ENCODE data around the gene KLHL21.
"Not testable (repeated sequence)": the region's sequence is repeated elsewhere in the genome, so short reads cannot be mapped to it uniquely, and the experiment has no call there.

KLHL21 gene, protein sequence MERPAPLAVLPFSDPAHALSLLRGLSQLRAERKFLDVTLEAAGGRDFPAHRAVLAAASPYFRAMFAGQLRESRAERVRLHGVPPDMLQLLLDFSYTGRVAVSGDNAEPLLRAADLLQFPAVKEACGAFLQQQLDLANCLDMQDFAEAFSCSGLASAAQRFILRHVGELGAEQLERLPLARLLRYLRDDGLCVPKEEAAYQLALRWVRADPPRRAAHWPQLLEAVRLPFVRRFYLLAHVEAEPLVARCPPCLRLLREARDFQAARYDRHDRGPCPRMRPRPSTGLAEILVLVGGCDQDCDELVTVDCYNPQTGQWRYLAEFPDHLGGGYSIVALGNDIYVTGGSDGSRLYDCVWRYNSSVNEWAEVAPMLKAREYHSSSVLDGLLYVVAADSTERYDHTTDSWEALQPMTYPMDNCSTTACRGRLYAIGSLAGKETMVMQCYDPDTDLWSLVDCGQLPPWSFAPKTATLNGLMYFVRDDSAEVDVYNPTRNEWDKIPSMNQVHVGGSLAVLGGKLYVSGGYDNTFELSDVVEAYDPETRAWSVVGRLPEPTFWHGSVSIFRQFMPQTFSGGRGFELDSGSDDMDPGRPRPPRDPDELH

DNA sequence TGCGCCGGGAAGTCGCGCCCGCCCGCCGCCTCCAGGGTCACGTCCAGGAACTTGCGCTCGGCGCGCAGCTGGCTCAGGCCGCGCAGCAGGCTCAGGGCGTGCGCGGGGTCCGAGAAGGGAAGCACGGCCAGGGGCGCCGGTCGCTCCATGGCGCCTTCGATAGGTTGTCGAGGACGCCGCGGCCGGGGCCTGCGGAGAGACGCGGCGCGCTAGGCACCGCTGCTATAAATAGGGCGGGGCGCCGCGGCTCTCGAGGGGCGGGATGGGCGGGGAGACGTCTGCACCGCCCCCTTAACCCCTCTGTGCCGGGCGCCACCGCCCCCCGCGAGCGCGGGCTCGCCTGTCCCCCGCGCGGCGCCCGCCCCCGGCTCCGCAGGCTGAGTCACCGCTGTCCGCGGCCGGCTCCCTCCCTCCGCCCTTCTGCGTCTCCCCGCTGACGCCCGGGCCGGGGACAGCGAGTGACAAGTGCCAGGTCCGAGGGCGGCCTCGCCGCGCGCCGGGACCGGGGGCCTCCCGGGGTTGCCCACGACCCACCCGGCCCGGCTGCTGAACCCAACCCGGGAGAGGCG, at the start of gene KLHL21:
Gene KLHL21, minus strand, starts transcription at position 201 of the 569 bp plus-strand sequence. Its CDS starts 52 bp downstream, at position 149.
- DNase-seq, result peak; percentile 90

DNA sequence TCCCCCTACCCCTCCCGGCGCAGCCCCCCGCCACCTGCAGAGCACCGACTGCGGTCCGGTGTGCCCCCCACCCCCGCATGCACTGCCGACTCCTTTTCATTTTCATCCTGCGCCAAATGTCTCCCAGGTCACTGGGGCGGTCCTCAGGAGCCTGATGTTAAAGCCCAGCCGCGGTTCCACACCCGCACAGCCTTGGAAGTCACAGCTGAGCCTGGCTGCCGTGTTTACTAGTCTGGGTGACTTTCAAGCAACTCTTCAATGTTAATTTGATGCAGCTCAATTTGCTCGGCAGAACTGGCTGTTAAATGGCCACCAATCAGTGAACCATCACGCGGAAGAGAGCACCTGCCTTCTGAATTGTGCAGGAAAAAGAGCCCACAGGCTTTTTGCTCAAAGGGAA, 49.2 kb upstream of the KLHL21 start:
- DNase-seq, result no peak

DNA sequence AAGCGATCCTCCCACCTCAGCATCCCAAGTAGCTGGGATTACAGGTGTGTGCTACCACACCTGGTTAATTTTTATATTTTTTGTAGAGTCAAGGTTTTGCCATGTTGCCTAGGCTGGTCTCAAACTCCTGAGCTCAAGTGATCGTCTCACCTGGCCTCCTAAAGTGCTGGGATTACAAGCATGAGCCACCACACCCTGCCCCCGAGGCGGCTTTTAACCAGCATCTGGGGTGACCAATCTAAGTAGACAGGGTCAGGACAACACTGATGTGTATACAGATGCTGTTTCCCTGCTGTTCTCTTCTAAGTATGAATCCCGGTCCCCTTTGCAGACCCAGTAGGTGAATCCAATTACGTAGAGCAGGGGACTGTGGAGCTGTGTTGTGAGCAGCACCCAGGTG, 45.9 kb upstream of the KLHL21 start:
- DNase-seq, result no peak

DNA sequence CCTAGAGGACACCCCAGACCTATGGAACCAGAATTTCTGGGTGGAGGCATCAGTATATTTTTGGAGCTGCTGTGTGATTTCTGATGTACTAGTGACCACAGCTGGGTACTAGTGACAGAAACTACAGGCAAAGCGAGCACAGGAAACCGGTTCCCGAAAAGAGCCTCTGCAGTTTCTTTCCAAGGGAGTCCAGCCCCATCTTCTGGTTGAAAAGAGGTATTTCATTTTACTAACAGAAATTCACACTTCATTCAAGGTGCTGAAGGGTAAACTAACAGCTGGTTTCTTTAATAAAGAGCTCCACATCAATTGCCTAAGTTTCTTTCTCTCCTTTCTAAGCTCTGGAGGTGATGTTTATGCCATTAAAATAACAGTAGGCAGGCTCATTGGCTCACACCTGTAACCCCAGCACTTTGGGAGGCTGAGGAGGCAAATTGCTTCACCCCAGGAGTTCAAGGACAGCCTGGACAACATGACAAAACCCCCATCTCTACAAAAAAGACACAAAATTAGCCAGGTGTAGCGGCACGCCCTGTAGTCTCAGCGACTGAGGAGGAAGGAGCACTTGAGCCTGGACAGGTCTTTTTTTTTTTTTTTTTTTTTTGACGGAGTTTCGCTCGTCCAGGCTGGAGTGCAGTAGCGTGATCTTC, 44.0 kb upstream of the KLHL21 start:
- DNase-seq, result no peak

DNA sequence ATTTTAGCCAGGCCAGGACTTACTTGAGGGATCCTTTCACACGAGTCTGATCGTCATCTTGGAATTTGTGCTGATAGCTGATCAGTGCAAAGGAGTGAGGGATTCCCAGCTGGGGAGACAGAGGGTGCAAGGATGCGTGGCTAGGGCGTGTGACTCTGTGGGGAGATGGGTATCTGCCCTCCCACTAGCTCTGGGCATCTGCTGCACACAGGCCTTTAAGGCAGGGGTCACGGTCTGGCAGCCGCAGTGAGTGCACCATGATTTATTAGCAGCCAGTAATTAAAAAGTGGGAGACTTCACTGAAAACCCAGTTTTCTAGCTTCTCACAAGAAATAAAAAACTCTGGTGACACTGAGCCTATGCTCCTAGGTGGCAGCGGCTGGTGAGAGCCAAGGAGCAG, 42.3 kb upstream of the KLHL21 start:
- DNase-seq, result no peak

DNA sequence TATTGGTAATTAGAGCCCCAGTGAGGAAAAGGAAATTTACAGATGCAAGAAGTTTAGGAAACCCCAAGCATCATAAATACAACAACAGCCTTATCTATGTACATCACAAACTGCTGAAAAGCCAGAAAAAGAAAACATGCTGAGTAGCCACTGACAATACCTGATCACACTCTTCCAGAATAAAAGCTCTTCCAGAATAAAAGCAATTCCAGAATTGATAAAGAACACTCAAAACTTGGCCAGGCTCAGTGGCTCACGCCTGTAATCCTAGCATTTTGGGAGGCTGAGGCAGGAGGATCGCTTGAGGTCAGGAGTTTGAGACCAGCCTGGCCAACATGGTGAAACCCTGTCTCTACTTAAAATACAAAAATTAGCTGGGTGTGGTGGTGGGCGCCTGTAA, 38.2 kb upstream of the KLHL21 start:
- not testable (repeated sequence) for DNase-seq

DNA sequence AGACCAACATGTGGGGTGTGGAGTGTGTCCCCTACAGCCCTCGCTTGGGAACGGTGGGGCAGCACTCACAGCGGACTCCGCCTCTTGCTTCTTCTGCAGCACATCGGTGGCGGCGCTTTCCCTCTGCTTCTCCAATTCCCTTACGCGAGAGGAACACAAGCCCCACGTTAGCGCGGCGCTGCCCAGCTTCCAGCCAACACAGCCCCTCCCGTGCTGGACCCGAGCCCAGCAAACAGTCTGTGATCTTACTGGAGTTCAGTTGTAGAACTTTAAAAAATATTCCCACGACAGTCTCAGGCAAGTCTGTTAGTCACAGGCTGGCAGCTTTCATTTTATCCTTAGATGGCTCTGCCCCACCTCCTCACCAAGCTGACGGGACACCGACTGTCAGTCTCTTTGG, 35.6 kb upstream of the KLHL21 start:
- no peak for DNase-seq

DNA sequence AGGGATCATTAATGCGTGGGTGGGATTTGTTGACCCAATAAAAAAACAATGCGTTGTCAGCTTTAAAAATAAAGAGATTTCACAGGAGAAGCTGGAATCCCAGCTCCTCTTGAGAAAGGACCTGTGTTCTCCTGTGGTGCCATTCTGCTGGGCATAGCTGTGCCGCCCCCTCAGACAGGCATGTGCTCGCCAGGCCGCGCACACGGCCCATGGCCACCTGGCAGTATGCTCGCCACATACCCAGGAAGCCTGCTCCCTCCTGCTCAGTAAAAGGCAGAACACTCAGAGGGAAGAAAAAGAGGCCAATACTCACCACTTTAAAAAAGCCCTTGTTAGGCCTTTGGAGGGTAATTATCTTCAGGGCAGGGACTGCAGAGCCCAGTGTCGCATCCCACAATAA, 35.1 kb upstream of the KLHL21 start:
- no peak for DNase-seq

DNA sequence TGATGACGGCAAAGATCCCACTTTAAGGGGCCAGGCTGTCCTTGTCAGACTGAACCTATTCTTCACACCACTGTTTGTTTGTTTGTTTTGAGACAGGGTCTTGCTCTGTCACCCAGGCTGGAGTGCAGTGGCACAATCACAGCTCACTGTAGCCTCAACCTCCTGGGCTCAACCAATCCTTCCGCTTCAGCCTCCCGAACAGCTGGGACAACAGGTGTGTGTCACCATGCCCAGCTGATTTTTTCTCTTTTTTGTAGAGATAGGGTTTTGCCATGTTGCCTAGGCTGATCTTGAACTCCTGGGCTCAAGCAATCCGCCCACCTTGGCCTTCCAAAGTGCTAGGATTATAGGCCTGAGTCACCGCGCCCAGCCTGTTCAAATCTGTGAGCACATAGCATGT, 34.1 kb upstream of the KLHL21 start:
- not testable (repeated sequence) for DNase-seq

DNA sequence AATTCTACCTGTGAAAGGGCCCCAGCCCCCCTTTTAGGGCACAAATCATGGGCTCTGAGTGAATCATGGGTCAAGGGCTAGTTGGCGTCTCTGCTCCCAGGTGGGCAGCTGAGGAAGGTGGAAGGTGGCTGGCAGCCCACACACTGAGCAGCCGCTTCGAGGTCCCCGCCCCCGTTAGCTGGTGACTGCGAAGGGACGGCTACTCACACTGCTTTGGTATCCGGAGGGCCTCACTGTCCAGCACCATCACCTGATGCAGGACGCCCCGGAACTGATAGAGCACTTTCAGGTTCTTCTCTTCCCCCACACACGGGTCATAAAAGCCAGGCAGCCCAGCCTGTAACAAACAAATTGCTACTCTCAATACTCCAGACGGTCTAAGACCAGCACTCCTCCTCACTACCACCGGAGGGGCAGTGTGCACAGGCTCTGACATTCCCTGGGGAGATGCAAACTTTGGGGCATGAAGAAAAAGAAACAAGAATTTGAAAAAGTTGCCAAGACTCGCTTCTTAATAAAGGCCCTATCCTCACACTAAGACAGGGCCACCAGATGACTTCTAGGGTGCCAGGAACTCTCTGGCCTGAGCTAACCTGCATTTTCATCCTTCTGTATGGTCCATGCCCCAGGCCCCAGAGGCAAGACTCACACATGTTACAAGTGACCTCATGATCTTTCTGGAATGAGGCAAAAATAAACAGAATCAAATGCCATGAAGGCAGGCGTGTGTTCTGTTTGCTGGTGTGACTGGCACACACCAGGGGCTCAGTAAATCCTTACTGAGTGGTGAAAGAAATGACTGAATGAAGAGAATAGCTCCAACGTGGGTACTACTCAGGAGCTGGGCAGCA, 33.5 kb upstream of the KLHL21 start:
- no peak for DNase-seq

DNA sequence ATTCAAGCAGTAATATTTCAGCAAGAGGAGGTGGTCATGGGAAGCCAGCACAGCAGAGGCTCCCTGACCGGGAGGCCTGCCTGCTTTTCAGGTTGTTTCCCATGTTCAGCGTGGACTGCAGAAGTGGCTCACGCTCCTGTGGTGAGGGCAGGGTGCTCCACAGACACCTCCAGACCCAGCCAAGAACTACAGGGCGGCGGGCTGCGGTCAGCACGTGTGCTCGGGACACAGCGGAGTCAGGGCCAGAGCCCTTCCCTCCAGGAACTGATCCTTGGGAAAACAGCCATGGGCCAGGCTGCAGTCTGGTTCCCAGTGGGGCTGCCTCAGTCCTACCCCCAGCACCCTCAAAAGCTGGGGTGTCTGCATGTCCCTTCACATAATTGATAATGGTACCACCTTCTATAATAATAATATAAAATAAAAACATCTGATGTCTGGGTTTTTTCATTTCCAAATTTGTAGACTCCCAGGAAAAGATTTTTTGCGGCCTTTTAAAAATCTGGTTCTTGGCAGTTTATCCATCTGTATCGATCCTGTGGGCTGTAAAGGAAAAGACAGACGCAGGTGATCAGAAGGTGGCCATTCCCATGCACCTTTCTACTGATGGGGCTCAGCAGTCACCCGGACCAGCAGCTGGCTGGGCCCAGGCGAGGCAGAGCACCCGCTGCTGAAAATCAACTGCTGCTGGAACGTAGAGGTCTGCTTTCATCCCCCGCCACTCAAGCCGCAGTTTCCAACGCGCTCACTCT, 32.7 kb upstream of the KLHL21 start:
- no peak for DNase-seq

DNA sequence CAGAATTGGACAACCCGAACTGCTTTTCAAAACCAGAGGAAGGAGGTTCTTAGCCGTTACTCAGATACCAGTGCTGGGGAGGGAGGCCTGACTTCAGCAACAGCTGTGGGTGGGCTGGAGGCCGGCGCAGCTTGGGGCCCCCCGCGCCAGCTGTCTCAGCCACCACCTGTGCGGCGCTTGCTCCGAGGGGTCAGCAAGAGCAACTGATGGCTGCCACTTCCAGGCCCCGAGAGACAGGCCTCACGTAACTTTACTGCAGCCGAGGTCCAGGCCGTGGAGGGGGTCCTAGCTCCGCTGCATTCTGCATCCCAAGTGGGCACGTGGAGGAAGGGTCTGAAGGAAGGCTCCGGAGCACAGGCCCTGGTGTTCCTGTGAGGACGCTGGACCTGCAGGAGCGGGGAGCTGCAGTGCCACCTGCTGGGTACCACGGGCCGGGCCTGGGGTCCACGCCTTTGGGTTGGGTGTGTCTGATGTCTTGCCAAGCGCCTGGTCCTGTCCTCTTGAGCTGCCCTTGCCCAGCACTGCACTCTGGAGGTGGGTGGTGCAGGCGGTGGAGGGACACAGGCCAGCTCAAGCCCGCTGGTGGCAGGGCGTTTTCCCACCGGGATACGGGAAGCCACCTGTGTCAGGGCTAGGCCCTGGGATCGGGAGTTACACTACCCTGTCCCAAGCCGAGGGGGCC, 31.8 kb upstream of the KLHL21 start:
- peak; percentile 40 for DNase-seq

DNA sequence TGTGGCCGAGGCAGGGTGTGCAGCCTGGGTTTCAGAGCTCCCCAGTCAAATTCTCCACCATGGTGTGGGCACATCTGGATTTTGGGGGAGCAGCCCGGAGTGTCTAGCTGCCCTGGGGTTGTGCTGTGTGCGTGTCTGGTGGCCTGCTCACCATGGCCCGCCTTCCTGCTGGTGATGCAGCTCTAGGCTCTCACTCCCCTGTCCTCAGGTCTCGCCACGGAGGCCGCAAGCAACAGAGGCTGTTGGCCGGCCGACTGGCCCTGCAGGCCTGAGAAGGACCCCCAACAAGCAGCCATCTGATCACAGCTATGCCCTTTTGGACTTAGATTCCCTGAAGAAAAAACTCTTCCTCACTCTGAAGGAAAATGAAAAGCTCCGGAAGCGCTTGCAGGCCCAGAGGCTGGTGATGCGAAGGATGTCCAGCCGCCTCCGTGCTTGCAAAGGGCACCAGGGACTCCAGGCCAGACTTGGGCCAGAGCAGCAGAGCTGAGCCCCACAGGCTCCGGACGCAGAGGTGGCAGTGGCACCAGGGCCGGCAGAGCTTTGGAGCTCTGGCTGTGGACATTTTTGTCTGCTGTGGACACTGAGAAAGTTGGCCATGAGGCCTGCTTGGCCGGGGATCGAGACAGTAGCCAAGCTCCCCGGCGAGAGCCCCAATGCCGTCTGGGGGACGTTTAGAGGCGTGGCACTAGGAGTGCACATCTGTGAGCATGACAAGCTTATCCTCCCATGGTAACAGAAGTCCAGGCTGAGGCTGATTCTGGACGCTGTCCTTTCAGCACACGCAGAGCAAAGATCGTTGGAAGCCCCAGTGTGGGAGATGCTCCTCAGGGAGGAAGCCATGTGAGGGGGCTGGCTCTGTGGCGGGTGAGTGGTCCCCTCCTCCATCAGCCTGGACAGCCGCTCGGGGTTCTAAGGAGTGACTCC, 30.2 kb upstream of the KLHL21 start:
- no peak for DNase-seq

DNA sequence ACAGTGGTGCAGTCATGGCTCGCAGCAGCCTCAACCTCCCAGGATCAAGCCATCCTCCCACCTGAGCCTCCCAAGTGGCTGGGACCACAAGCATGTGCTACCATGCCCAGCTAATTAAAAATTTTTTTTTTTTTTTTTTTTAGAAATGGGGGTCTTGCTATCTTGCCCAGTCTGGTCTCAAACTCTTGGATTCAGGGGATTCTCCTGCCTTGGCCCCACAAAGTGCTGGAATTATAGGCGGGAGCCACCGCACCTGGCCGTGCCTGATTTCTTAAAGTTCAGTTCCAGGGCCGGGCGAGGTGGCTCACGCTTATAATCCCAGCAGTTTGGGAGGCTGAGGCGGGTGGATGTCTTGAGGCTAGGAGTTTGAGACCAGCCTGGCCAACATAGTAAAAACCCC, 28.4 kb upstream of the KLHL21 start:
- no peak for DNase-seq

DNA sequence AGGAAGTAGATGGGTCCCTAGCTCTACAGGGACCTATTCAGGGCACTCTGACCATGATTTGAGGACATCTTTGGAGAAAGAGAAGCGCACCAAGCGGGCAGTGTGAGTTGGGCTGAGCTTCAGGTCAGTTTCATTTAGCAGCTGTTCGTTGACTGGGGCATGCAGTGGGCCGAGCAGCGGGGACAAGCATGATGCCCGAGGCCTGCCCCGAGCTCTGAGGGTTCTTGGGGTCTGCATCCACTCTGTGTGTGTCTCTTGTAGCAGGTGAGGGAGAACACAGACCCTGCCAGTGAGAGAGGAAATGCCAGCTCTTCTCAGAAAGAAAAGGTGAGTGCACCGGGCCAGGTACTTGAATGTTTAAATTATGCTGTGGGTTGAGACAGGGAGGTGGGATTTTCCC, 27.4 kb upstream of the KLHL21 start:
- no peak for DNase-seq

DNA sequence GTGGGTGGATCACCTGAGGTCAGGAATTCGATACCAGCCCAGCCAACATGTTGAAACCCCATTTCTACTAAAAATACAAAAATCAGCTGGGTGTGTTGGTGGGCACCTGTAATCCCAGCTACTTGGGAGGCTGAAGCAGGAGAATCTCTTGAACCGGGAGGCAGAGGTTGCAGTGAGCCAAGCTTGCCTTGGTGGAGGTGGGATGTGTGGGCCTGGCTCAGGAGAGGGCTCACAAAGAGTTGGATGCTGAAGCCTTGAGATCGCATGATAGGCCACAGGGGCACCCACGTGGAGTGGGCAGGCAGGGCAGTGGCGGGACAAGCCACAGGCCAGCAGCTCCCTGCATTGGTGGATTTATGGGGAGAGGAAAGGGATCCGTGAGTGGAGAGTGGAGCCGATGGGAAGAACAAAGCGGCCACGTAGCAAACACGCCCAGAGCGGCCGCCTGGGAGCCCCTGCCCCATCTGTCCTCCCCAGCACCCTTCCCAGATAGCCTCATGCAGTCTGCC, 26.4 kb upstream of the KLHL21 start:
- no peak for DNase-seq

DNA sequence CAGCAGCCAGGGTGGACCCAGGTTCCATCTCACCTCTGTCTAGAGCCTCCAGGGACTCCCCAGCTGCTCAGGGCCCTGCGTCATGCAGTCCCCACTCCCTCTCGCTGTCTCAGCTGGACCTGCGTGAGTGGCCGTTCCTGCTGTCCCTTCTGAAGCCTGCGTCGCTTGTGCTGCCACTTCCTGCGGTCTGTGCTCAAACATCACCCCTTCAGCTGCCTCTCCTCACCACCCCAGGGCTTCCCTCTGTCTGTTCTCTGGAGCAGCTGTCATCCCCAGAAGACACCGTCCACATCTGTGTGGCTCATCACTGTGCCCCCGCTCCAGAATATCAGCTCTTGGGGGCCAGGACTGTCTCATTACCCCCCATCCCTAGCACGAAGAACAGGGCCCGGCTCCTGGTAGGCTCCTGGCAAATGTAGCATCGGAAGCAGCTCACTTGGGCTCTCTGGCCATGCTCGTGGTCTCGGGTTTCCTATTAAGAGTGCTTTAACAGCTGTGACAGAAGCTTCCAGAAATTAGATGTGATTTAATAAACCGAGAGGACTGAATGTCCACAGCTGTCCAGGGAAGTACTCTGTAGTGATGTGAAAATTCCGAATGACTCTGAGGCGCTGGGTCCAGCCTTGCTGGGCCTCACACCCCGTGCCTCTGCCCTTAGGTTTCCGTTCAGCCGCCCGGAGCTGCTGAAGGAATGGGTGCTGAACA, 25.3 kb upstream of the KLHL21 start:
- DNase-seq, result no peak

DNA sequence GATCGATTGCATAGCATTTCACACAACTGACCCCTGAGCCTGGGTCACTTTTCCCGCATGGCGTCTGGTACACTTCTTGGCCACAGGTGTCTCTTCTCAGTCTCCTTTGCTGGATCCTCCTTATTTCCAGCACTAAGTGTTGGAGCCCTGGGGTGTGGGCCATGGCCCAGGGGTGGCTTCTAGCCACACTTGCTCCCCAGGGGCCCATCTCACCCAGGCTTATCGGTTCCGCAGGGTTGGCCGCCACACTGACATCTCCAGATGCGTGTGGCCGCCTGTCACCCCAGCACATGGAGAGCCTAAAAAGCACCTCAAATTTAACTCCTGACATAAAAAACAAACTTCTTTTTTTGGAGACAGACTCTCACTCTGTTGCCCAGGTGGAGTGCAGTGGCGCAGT, 24.4 kb upstream of the KLHL21 start:
- DNase-seq, result no peak

DNA sequence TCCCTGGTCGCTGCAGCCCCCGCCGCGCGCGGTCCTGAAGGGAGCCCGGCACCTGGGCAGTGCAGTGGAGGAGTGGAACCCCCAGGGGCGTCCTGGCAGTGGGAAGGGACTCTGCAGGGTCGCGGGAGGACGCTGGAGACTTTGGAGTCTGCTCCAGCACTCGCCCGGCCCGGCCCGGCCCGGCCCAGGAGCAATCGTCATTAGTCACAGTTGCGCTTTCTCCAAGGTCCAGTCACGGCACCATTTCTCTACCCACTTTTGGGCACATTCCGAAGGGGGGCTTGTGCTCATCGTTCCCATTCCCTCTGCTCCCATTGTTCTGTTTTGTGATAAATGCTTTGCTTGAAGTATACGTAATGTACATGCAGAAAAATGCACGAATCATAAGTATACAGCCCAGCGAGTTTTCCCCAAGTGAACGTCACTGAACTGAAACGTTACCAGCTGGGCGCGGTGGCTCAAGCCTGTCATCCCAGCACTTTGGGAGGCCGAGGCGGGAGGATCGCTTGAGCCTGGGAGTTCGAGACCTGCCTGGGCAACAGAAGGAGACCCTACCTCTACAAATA, 23.0 kb upstream of the KLHL21 start:
- no peak for DNase-seq

Data from activated CD4-positive, CD25-positive, alpha-beta regulatory T cell treated with anti-CD3 and anti-CD28 coated beads, Interleukin-2, amount 50 U/mL, for 72 hours (primary cell).